GM21786 (cell line): ENCODE data around the gene SNCB.
A peak's percentile ranks its signal among the peaks of the same experiment; 100 is the strongest.

Experiments used
- ATAC-seq: cut with Tn5 transposase; IDR thresholded peaks from one replicate; pipeline ENCODE4 v1.9.1; 2021; ENCODE audit not compliant: unreplicated experiment

Gene SNCB

GRCh38 chr5:176629853-176630680 lies at the start of gene SNCB, which contains the start of gene EIF4E1B:
SNCB (minus strand) TSS chr5:176630534; CDS start chr5:176629654, 880 bp downstream.
EIF4E1B (plus strand) TSS chr5:176630675; CDS start chr5:176642788, 12,113 bp downstream.
- peak; percentile 48 for ATAC-seq

- no peak for ATAC-seq
These were observed 49.3 kb upstream of the SNCB start for GRCh38 chr5:176679365-176680225.

GRCh38 chr5:176678584-176678983 lies 48.2 kb upstream of the SNCB start:
- ATAC-seq, result no peak

GRCh38 chr5:176677209-176677939 lies 47.0 kb upstream of the SNCB start:
- ATAC-seq, result no peak

GRCh38 chr5:176676361-176676824 lies 46.1 kb upstream of the SNCB start:
- peak; percentile 89 for ATAC-seq

GRCh38 chr5:176675676-176676360 lies 45.5 kb upstream of the SNCB start:
- ATAC-seq, result no peak

GRCh38 chr5:176674799-176675198 lies 44.5 kb upstream of the SNCB start:
- ATAC-seq, result no peak

- no peak for ATAC-seq
These were observed 43.6 kb upstream of the SNCB start for GRCh38 chr5:176673651-176674583.

- no peak for ATAC-seq
These were observed 41.8 kb upstream of the SNCB start for GRCh38 chr5:176671890-176672747.

- no peak for ATAC-seq
These were observed 41.1 kb upstream of the SNCB start for GRCh38 chr5:176671399-176671798.

GRCh38 chr5:176670449-176670848 lies 40.1 kb upstream of the SNCB start:
- no peak for ATAC-seq

- no peak for ATAC-seq
These were observed 37.3 kb upstream of the SNCB start for GRCh38 chr5:176667637-176668036.

- ATAC-seq, result no peak
These were observed 35.2 kb upstream of the SNCB start for GRCh38 chr5:176665517-176665916.

GRCh38 chr5:176664886-176665285 lies 34.6 kb upstream of the SNCB start:
- ATAC-seq, result no peak

- ATAC-seq, result no peak
These were observed 34.1 kb upstream of the SNCB start for GRCh38 chr5:176664479-176664878.

GRCh38 chr5:176663566-176663965 lies 33.2 kb upstream of the SNCB start:
- no peak for ATAC-seq

GRCh38 chr5:176662371-176663333 lies 32.3 kb upstream of the SNCB start:
- ATAC-seq, result no peak
